LNCAP (cell line): ENCODE results near the gene SLC25A21.

Source experiments
- CTCF ChIP-seq: fragments of 450-650 bp; IDR thresholded peaks from 2 replicates; pipeline ENCODE4 v1.5.1; 2017; ENCODE audit warnings: mild to moderate bottlenecking

Gene SLC25A21

GRCh38 chr14:36856095-36856878, 316.1 kb downstream of the SLC25A21 start:
- no peak for TF ChIP-seq CTCF

GRCh38 chr14:36855396-36855795, 317.0 kb downstream of the SLC25A21 start:
- no peak for TF ChIP-seq CTCF

GRCh38 chr14:36852981-36853691, 319.3 kb downstream of the SLC25A21 start:
- no peak for TF ChIP-seq CTCF

- TF ChIP-seq CTCF: no peak
Observed at GRCh38 chr14:36848213-36848612, 324.2 kb downstream of the SLC25A21 start.

GRCh38 chr14:36847366-36847765, 325.0 kb downstream of the SLC25A21 start:
- TF ChIP-seq CTCF: no peak

GRCh38 chr14:36845356-36846012, 326.9 kb downstream of the SLC25A21 start:
- TF ChIP-seq CTCF: no peak

GRCh38 chr14:36844443-36845195, 327.8 kb downstream of the SLC25A21 start:
- TF ChIP-seq CTCF: no peak
